Inferior parietal cortex (tissue), 1 donor: Measurements from ENCODE around the gene HNRNPCL1.
A peak's percentile ranks its signal among the peaks of the same experiment; 100 is the strongest.
"Not testable (repeated sequence)": the region's sequence is repeated elsewhere in the genome, so short reads cannot be mapped to it uniquely, and the experiment has no call there.

ENCODE experiments used
- DNase-seq: peaks from one replicate; pipeline ENCODE4 v3.0.0-alpha.2; 2016; ENCODE audit errors: extremely low spot score

Gene HNRNPCL1

DNA sequence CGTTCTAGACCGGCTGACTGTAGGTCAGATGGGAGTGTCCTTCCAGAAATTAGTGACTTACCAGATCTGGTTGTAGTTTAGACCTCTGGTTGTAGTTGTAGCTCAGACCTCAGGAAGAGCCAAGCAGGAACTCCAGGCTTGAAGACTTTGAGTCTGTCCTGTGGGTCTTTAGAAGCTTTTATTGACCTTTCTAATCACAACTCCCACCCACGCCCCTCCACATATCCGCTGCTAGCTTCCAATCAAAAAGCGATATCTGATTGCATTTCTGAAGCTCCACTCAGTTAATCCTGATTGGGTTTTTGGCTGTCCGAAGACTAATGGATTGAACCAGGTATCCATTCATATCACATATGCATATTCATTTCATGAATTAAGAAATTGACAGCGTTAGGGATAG, at the start of gene HNRNPCL1:
TSS of gene HNRNPCL1 (minus strand) at position 101 of the 400 bp plus-strand sequence. CDS start 431 bp downstream, outside the sequence.
- DNase-seq, result not testable (repeated sequence)

DNA sequence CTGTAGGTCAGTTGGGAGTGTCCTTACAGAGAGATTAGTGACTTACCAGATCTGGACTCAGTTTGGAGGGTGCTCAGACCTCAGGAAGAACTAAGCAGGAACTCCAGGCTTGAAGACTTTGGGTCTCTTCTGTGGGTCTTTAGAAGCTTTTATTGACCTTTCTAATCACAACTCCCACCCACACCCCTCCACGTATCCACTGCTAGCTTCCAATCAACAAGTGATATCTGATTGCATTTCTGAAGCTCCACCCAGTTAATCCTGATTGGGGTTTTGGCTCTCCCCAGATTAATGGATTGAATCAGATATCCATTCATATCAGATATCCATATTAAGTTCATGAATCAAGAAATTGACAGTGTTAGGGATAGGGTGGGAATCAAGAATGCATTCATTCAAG, 49.6 kb upstream of the HNRNPCL1 start, which contains the start of gene PRAMEF10:
TSS of gene PRAMEF10 (minus strand) at position 101 of the 400 bp plus-strand sequence. CDS start 2,423 bp downstream, outside the sequence.
- DNase-seq, result not testable (repeated sequence)

DNA sequence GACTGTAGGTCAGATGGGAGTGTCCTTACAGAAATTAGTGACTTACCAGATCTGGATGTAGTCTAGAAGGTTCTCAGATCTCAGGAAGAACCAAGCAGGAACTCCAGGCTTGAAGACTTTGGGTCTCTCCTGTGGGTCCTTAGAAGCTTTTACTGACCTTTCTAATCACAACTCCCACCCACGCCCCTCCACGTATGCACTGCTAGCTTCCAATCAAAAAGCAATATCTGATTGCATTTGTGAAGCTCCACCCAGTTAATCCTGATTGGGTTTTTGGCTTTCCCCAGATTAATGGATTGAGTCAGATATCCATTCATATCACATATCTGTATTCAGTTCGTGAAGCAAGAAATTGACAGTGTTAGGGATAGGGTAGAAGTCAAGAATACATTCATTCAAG, 37.6 kb upstream of the HNRNPCL1 start, which contains the start of gene PRAMEF4:
TSS of gene PRAMEF4 (minus strand) at position 101 of the 400 bp plus-strand sequence. CDS start 2,807 bp downstream, outside the sequence.
- not testable (repeated sequence) for DNase-seq

DNA sequence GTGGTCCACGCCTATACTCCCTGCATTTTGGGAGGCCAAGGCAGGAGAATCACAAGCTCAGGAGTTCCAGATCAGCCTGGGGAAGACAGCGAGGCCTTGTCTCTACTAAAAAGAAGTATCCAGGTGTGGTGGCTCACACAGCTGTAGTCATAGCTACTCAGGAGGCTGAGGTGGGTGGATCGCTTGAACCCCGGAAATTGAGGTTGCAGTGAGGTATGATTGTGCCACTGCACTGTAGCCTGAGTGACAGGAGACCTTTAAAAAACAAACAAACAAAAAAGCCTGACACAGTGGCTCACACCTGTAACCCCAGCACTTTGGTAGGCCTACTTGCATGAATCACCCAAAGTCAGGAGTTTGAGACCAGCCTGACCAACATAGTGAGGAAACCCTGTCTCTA, 29.9 kb upstream of the HNRNPCL1 start:
- DNase-seq, result not testable (repeated sequence)

GRCh38 chr1:12863131-12863880, 14.8 kb upstream of the HNRNPCL1 start:
- DNase-seq, result not testable (repeated sequence)

- not testable (repeated sequence) for DNase-seq
Observed at GRCh38 chr1:12856786-12857185, 8.3 kb upstream of the HNRNPCL1 start, which contains the start of gene PRAMEF2. Gene PRAMEF2 (plus strand): TSS chr1:12857086. CDS start chr1:12859010, 1,924 bp downstream.

DNA sequence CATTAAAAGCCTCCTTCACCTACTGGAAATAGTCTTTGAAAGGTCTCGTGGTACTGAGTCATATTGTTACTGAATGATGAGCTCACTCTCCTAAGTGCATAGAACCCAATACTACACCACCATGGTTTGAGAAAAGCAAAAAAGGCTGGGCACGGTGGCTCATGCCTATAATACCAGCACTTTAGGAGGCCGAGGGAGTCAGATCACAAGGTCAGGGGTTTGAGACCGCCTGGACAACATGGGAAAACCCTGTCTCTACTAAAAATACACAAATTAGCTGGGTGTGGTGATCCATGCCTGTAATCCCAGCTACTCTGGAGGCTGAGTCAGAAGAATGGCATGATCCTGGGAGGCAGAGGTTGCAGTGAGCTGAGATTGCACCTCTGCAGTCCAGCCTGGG, 3.3 kb upstream of the HNRNPCL1 start:
- DNase-seq, result no peak

DNA sequence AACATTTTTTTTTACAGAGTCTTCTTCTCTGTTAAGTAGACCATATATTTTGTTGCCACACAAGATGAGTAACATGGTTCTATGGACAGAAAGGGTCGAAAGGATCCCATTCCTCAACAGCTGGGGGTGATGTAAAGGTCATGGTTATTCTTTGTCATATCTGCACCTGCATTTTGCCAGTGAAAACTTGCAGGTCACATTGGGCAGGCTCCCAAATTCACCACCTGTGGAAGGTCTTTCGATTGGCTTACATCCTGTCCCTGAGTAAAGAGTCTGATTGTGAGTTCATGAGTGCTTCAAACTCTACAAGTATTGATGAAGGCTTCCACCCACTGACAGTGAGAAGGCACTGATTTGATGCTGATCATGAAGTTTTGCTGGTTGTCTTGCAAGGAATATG, 15.3 kb downstream of the HNRNPCL1 start:
- not testable (repeated sequence) for DNase-seq

GRCh38 chr1:12831310-12831709, 17.2 kb downstream of the HNRNPCL1 start, which contains the start of gene PRAMEF11:
Gene PRAMEF11 (minus strand): TSS chr1:12831410. CDS start chr1:12828789, 2,621 bp downstream.
- not testable (repeated sequence) for DNase-seq

DNA sequence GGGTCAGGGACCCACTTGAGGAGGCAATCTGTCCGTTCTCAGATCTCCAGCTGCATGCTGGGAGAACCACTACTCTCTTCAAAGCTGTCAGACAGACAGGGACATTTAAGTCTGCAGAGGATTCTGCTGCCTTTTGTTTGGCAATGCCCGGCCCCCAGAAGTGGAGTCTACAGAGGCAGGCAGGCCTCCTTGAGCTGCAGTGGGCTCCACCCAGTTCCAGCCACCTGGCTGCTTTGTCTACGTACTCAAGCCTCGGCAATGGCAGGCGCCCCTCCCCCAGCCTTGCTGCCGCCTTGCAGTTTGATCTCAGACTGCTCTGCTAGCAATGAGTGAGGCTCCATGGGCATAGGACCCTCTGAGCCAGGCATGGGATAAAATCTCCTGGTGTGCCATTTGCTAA, 29.5 kb downstream of the HNRNPCL1 start:
- DNase-seq, result not testable (repeated sequence)

- DNase-seq, result no peak
Observed at GRCh38 chr1:12811409-12811784, 37.1 kb downstream of the HNRNPCL1 start.

DNA sequence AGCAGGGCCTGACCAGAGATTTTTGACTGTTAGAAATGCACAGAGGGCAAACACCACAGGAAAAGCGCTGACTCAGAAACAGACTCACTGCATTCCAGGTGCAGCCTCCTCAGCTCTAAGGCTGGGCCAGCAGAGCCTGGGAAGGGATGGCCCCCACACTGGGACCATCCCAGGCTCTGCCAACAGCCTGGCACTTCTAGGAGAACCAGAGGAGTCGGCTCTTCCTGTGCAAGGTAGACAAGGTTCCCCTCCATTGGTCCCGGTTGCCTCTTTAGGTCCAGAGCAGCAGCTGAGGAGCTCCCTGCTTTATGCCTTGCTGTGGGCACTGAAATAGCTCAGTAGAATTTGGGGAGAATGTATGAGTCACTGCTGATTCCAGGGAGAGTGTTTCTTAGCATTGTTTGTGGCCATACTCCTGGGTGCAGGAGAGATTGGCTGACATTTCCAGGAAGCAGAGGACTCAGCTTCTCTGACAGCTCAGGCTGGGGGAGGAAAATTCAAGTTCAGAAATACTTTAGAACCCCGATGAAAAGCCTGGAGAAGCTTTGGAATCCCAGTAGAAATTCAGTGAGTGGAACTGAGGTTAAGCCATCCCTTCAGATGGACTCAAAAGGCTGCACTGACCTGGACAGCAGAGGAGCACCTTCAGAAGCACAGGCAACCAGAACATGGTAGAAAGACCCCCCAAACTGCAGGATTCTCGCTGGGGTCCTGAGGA, 37.7 kb downstream of the HNRNPCL1 start:
- DNase-seq, result peak; percentile 8

DNA sequence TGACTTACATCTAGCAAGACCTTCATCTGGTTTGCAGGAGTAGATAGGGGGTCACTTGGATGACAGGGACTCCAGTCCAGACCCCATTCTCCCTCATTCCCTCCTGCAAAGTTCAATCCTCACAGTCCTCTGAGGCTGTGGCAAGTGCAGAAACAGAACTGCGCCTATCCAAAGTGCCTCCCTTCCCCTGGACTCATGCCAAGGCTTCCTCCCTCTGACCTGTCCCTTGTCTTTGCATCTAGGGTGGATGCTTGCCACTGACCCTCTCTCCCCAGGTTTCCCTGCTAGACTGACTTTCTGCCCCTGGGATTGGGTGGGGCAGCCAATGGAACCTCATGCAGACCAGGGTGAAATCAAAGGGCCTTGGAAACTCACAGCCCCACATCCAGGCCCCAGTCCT, 38.6 kb downstream of the HNRNPCL1 start:
- no peak for DNase-seq

- DNase-seq, result no peak
Observed at GRCh38 chr1:12799730-12800129, 48.8 kb downstream of the HNRNPCL1 start.

DNA sequence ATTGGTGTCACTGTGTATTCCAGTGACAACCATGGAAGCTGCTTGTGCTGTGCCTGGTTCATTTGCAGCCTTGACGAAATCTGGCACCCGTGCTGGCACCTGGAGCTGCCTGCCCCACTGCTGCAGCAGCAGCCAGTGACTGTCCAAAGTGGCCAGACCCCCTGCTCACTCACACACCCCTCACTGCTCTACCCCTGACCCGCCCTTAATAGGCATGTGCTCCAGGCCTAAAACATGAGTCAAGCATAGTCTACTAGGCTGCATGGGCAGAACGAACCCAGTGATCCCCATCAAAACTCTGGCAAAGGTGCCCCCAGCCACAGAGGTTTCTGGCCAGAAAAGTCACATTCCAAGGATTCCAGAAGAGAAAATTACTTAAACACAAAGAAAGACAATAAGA, 49.6 kb downstream of the HNRNPCL1 start:
- no peak for DNase-seq
